ENCODE measurements around the gene MORC4.

Gene MORC4

DNA sequence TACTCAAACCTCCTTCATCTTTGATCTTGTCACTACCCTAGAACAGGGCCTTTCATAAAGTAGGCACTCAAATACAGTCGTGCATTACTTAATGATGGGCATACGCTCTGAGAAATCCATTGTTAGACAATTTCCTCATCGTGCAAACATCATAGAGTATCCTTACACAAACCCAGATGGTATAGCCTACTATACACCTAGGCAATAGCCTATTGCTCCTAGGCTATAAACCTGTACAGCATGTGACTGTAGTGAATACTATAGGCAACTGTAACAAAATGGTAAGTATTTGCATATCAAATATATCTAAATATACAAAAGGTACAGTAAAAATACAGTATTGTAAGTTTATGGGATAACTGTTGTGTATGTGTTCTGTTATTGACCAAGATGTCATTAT lies 47.9 kb downstream of the MORC4 start:
- DNase-seq, result no peak

- DNase-seq, result no peak
These were observed 48.8 kb downstream of the MORC4 start for GRCh38 chrX:106951230-106951629.

- no peak for DNase-seq
These were observed 49.6 kb downstream of the MORC4 start for GRCh38 chrX:106950381-106950780.

GRCh38 chrX:106949366-106949765 lies 50.6 kb downstream of the MORC4 start:
- no peak for DNase-seq

DNA sequence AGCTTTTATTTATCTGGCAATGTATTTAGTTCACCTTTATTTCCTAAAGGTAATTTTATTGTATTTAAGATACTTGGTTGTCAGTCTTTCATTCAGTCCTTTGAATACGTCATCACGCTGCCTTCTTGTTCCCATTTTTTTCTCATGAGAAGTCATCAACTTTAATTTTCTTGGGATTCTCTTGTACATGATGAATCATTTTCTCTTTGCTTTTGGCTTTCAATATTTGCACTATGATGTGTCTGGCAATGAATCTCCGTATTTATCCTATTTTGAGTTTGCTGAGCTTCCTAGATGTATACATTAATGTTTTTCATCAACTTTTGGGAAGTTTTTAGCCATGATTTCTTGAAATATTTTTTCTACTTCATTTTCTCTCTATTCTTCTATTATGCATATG lies 51.4 kb downstream of the MORC4 start:
- DNase-seq, result no peak

GRCh38 chrX:106946464-106946863 lies 53.5 kb downstream of the MORC4 start:
- no peak for DNase-seq

DNA sequence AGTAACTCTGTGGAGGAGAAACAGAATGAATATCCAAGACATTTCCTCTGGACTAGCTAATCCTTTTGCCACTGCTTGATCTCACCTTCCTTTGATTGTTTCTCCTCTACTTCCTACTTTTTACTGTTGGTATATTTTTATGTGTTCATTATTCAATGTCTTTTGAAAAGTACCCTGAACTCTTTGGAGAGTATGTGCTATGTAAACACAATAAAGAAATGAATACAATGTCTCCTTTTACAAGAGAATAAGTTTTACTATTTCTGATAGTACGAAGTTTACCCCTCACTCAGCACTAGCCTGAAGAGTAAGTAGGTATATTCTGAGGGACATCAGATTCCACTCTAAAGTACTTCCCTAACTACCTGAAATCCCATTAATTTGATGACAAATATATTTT lies 59.9 kb downstream of the MORC4 start:
- DNase-seq, result no peak

DNA sequence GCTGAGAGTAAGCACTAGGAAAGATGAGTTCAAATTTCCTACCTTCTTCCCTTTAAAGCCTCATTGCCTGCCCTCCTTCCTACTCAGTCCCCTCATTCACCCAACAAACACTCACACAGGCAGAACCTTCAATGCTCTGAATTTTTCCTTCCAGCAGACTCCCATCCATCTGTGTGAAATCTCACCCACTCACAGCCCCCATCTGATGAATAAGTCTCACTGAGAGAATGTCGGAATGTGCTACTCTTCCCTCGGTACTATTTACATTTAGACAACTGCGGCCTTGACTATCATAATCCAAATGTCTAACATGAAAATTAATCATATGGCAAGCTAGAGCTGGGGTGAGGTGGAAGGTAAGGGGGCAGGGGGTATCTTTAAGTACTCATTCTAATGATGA lies 60.4 kb downstream of the MORC4 start:
- DNase-seq, result no peak

DNA sequence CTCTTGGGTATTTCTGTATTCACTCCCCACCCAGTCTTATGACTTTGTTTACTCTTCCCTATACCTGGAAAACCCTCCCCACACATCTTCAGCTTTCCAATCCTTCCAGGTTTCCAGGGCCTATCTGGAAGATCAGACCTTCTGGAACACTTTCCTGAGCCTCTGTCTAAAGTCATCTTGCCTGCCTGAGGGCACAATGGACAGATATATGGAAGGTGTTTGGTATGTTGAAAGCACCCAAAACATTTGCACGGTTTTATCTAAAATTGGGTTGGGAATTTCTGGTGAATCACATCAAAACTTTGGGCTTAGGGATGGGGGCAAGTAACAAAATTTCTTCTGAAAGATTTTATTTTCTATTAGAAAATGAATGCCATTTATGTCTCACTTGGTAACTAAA lies 63.8 kb downstream of the MORC4 start:
- DNase-seq, result no peak

DNA sequence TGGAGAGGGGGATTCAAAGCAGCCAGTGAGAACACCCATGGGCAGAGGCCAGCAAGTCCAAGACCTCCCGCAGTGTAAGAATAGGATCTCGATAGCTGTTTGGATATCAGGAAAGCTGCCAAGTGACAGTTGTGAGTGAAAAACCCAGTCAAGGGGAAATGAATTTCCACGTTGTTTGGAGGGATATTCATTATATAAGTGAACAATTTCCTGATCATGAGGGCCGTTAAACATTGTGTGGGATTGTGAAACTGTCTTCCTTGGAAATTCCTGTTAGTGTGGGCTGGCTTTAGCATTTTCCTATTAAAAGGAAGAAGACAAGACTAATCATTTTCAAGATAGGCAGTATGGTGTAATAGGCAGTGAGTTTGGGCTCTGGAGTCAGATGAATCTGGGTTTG lies 64.8 kb downstream of the MORC4 start:
- no peak for DNase-seq

DNA sequence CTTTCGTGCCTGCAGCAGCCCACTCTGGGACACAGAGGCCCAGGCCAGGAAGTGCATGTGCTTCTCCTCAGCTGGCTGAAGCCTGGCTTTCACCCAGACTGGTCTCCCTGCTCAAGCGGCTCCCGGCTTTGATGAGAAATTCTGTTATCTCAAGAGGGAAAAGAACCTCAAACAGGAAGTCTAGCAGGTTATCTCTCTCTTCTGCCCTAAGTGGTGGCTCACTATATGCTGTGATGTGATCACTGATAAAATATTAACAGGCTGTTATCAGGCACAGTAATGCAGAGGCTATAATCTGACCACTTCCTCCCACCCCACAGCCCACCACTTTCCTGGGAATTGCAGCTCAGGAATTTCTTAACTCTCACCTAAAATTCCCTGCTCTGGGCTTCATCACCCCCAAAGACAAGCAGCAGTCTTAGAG lies 66.5 kb downstream of the MORC4 start:
- no peak for DNase-seq

- no peak for DNase-seq
These were observed 67.0 kb downstream of the MORC4 start for GRCh38 chrX:106932960-106933537.

GRCh38 chrX:106932492-106932923 lies 67.5 kb downstream of the MORC4 start:
- no peak for DNase-seq

DNA sequence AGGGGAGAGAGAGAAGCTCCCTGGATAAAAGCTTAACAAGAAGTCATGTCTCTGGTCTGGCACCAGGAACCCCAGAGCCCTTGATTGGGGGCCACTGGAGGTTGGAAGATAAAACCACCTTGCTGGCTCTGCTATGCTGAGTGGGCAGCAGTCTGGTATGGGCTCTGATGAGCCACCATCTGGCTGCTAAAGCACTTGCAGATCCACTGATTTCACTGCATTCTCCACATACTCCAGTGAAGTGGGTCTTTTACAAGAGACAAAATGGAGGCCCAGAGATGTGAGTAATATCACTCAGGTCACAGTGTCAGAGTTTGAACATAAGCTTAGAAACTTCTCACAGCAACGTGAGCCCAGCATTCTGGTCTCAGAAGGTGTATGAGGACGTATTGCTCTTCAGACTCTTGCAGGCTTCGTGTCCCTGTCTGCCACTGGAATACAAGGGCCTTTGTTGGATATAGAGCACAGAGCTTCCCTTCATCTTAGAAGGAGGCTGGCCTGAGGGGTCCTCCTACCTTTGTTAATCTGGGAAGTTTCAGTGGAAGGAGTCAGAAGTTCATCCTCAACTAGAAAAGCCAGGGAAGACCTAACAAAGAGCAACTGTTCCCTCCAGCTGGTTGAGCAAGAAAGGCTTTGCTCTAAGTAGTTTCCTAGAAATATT lies 68.1 kb downstream of the MORC4 start:
- no peak for DNase-seq

- no peak for DNase-seq
These were observed 71.8 kb downstream of the MORC4 start for GRCh38 chrX:106928227-106928626.

- DNase-seq, result no peak
These were observed 72.3 kb downstream of the MORC4 start for GRCh38 chrX:106927700-106928099.

DNA sequence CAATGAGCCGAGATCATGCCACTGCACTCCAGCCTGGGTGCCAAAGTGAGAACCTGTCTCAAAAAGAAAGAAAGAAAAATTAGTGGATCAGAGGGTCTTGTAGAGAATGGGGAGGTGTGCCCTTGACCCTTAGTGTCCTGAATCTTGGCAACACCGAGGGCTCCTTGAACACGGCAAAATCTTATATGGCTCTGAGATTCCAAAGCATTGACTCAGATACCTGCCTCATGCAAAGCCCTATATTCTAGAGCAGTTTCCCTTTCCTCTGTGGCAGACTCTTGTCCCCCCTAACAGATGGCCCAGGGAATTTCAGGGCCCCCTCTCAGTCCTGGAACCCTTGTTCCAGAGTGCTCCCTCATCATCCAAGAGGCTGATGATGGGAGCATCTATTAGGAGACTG lies 73.0 kb downstream of the MORC4 start:
- no peak for DNase-seq

DNA sequence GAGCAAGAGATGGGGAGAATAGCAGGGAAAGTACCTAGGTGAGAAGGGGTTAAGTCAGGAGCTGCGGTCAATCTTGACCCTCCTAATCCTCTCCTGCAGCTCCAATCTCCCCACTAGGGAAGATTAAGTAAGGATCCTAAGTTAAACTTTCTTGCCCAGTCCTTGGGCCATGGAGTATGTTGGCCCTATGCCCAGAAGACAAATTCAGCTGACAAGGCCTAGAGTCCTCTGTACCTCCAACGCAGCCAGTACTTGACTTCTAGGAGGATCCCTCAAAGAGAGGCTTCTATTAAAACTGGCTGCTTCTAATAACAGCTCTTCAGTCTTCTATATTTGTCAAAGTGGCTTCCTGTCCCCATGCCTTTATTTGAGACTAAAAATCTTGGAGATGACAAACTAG lies 78.4 kb downstream of the MORC4 start:
- DNase-seq, result no peak

DNA sequence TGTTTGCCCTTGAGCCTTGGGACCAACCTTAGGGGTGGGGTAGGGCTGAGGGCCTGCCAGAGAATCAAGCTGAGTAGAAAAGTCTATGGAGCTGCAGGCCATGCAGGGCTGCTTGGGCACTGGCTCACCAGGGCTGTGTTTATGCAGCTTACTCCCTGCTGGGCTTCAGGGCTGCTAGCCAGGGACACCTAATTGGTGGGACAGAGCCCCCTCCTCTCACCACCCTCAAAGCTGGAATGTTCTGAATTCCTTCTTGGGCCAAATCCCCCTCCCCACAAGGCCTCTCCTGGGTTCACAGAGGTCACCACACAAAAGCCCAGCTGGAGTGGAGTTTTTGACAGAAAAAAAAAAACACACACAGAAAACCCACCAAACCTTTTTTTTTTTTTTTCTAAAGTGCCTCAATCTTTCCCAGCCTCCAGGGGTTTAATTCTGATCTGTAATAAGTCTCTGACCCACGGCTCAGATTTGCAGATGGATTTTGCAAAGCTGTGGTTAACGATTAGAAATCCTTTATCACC lies 80.0 kb downstream of the MORC4 start, which contains the start of gene CLDN2:
CLDN2 (plus strand) TSS at position 471 of the 521 bp plus-strand sequence. CDS start 7,827 bp downstream, outside the sequence.
- DNase-seq, result no peak

DNA sequence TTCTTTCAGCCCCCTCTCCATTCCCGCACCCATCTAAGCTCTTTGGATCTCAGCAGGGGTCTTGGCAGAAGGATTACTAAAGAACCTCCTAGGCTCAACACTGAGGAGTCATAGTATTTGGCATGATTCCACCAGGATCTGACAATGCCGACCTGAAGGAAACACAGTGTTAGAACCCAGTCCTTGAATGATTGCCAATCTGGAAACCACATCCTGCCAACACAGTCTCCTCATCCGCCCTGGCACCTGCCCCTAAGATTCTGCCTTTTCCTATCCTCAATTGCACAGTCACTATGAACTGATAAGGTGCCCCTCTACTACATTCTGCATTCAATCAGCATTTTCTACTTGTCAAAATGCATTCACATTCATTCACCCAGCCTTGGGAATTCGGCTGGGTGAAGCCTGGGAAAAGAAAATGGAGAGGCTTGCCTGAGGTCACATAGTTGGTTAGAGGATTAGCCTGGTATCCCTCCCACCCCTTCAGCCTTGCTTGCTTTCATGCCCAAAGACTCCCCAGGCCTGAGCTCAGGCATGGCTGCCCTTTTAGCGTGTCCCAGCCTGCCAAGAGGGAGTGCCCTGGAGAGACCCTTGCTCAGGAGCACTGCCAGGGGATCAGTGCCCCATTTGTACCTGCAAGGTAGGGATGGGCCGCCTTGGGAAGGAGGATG lies 82.0 kb downstream of the MORC4 start:
- no peak for DNase-seq

- DNase-seq, result no peak
These were observed 87.1 kb downstream of the MORC4 start for GRCh38 chrX:106912864-106913263.

- no peak for DNase-seq
These were observed 93.7 kb downstream of the MORC4 start for GRCh38 chrX:106906361-106906760.

- DNase-seq, result no peak
These were observed 94.8 kb downstream of the MORC4 start for GRCh38 chrX:106905064-106905708.

Data from GDM1 (cell line).